HG02759 (cell line): Measurements from ENCODE around the gene AHI1.

Experiments
- ATAC-seq: cut with Tn5 transposase; IDR thresholded peaks from one replicate; pipeline ENCODE4 v1.9.1; 2021; ENCODE audit warnings: mild to moderate bottlenecking, moderate library complexity; ENCODE audit not compliant: unreplicated experiment

Gene AHI1

DNA sequence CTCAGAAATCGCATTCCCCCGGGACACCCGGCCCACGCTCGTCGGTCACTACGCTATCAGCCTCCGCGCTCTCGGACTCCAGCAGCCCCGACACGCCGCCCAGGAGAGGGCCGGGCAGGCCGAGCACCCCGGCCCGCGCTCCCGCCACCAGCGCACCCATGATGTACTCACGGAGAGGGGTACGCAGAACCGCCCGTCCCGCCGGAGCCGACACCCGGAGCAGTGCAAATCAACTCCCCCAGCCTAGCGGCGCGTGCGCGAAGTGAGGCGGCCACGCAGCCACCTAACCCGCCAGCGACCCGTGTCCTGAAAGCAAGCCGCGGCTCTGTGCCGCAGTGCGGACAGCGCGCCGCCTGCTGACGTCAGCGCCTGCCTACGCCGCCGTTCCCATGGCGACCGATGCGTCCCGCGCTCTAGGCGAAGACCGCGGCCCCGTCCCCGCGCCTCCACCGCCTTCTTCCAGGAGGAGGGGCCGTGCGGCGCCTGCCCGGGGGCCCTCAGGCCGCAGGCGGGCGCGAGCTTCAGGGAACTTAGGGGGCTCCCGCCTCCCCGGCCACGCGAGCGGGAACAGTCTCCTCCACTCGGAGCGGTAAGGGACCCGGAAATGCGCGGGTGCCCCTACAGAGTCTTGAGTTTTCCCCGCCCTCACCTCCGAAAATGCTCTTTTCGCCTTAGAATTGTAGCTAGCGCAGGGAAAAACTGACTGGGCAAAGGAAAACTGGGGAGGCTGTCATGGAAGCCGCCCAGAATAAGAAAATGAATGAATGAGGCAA, at the start of gene AHI1:
Gene AHI1 (minus strand): TSS at position 329 of the 773 bp plus-strand sequence. CDS start 5,503 bp downstream, outside the sequence.
- ATAC-seq, result peak; percentile 97

DNA sequence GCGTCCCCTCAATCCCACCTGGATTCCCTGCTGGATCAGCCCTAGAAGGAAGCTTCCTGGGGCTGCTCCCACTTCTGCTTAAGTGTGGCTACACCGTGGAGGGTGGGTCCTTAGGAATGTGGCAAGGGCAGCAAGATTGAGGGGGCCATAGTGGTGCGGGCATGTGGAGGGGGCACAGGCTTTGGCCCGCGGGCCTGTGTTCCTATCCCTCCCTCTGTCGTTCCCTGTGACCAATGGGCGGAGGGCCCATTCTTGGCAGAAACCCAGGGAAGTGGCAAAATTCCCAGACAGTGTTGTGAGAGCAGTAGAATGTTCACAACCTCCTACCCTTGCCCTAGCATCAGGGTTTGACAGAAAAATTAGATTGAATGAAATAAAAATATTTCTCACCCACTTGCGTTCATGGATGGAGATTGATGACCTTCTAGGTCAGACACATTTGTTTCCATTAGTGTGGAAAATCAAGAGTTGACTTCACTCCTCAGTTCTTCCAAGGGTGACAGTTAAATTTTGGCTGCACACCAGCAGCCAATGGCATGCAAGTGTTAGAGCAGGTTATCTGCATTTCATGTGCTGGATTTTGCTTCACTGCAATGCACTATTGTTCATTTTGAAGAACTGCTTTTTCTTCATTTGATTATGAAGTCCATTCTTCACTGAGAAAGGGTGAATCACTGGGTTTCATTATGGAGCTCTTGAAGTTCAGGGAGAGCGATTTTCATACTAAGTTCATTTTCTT, 49.3 kb upstream of the AHI1 start:
- no peak for ATAC-seq

- no peak for ATAC-seq
Measured at GRCh38 chr6:135546206-135546605, 48.7 kb upstream of the AHI1 start.

- ATAC-seq, result no peak
Measured at GRCh38 chr6:135540207-135540840, 42.8 kb upstream of the AHI1 start.

DNA sequence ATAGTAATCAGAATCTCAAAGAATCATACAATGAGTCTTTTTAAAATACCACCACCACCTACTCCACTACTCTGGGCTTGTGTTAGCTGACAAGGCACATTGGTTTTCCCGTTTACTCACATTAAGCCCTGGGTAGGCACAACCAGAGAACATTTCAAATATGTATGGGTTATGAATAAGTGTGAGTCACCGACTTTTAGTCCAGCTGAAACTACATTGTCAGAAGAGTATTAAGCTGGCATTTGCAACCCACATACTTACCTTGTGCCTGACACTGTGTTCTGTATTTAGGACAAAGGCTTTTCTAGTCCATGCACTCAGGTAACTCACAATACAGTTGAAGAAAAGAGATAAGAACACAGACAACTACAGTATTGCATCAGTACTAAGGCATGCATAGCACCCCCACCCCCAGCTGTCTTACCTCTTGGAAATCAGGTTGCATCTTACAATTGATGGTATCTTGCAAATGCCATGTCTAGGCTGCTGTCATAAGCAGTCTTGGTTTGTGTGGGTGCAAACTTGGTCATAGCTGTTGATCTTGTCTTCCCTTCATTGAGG, 40.3 kb upstream of the AHI1 start:
- ATAC-seq, result no peak

- ATAC-seq, result no peak
Measured at GRCh38 chr6:135535989-135536414, 38.5 kb upstream of the AHI1 start.

GRCh38 chr6:135534773-135535380, 37.3 kb upstream of the AHI1 start:
- no peak for ATAC-seq

- no peak for ATAC-seq
Measured at GRCh38 chr6:135532559-135532958, 35.0 kb upstream of the AHI1 start.

- no peak for ATAC-seq
Measured at GRCh38 chr6:135531954-135532490, 34.5 kb upstream of the AHI1 start.

GRCh38 chr6:135530113-135530512, 32.6 kb upstream of the AHI1 start:
- no peak for ATAC-seq

DNA sequence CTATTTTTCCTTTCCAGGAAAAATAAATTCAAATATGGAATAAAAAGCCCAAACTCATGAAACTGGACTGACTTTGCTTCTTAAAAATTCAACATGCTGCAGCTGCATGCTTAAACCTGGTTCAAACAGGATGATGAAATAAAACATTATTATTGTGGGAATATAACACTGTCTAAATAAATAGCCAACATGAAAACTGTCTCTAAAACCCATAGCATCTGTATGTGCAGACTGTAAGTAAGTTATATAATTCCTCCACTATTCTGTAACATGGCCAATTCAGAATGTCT, 30.4 kb upstream of the AHI1 start:
- no peak for ATAC-seq

DNA sequence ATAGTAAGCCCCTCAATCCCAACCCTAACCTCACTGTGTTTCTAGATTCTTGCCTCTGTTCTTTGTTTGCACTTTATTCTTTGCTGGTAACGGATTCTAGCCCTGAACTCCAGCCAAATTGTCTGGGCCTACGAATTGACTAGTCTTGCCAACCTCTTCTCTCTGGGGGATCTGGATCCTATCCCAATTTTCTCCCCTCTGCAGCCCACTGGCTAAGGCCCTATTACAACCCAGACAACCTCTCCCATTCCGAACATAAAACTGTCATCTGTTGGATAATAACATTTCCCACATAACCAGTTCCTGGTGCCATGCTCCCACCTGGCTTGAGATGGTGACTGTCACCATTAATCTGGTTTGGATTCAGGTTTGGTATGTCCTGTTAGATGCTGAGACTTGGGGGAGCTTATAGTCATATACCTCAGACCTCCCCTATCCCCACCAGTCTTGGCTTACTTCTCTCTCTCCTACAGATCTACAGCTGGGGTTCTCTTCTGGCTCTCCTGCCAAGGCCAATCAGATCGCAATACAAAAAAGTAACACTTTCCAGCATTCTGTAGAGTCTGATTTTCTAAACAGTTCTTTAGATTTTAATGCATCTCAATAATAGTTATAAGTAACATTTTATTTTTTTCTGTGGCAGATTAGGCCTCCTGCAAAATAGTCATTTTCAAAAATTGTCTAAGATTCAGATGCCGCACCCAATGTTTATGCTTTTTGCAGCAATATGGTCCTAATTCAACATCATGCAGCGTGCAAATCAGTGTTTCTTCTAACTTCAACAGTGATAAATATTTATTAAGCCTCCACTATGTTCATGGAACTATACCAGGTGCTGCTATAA, 29.8 kb upstream of the AHI1 start:
- ATAC-seq, result no peak

DNA sequence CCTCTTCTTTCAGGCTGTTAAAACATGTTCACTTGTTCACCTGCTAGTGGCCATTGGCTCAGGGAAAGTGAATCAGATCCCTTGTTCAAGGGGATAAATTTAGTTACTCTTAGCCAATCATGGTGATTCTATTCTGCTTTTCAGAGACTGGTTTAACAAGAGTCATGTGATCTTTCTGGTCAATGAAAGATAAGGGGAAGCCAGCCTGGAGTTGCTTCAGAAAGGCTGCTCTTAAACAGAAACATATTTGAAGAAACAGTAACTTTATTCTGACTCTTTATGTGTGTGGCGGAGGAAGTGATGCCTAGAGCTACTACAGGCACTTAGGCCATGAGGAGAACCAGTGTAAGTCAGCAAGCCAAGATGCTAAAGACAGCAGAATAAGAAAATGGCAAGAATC, 28.1 kb upstream of the AHI1 start:
- no peak for ATAC-seq

GRCh38 chr6:135522965-135523692, 25.6 kb upstream of the AHI1 start:
- no peak for ATAC-seq

DNA sequence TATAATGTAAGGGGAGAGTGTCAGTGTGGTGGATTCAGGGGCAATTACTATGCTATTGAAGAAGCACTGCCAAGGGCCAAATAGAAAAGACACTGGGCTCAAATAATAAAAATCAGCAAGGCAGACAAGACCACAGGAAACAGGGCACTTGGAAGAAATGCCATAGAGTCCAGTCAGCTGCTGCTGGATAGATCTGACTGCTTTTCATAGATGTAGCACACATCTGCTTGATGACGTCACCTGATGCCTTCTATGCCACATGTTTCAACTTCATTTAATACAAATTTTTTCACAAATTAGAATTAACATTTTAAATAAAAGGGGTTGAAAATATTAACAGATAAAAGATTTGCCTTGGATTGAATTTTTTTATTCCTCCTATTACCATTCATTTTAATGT, 23.9 kb upstream of the AHI1 start:
- ATAC-seq, result no peak

- ATAC-seq, result no peak
Measured at GRCh38 chr6:135520781-135521180, 23.2 kb upstream of the AHI1 start.

GRCh38 chr6:135519348-135519747, 21.8 kb upstream of the AHI1 start:
- no peak for ATAC-seq

DNA sequence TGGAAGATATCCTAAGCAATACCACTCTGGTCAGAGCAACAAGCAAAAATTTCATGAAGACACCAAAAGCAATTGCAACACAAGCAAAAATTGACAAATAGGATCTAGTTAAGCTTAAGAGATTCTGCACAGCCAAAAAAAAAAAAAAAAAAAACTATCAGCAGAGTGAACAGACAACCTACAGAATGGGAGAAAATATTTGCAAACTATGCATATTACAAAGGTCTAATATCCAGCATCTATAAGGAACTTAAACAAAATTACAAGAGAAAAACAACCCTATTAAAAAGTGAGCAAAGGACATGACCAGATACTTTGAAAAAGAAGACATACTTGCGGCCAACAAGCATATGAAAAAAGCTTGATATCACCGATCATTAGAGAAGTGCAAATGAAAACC, 20.0 kb upstream of the AHI1 start:
- no peak for ATAC-seq

DNA sequence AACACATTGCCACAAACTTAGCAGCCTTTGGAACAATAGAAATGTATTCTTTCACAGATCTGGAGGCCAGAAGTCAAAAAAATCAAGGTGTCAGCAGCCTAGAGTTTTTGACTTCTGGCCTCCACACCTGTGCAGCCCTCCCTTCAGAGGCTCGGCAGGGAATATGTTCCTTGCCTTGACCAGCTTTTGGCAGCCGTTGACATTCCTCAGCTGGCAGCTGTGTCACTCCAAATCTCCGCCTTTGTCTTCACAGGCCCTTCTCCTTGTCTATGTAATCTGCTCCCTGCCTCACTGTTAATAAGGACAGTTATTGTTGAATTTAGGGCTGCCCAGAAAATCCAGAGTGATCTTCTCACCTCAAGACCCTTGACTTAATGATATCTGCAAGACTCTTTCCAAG, 17.2 kb upstream of the AHI1 start:
- ATAC-seq, result no peak
